Measurements from ENCODE around the gene IQGAP2. TPM values are rescaled to one million over a fixed set of nuclear protein-coding genes. Genes with fewer than 3 reads are reported as not detected.

The IQGAP2 gene
- total and polyA plus RNA-seq, 2 donors (not counting 1 experiment from before 2014, with no cell fraction given): 8.1 to 15.0 TPM

DNA sequence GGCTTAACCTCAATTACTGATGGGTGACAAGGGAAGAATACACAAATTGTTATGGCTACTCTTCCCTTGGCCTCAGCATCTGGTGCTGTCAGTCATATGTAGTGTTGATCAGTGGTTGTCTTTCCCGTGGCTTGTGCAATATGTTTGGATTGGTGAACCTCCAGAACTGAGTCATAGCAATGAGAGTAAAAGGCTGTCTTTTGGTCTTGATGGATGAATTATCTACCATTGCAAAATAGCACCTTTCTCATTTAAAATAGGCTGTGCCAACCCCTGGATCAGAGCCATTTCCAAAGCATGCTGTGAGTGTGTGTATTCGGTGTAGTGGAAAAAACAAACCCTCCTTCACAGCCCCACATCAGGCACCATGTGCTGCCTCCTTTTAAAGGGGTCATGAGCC, 298.2 kb downstream of the IQGAP2 start:
- ChIA-PET CTCF (no interaction called here), POLR2A (no interaction called here)
- no peaks in the 10 kb centered on the region for H3K27me3 Mint-ChIP-seq
- H3K9me3 Mint-ChIP-seq (ENCODE audit: insufficient read depth): no peaks in the 10 kb centered on the region
- no peaks in the 10 kb centered on the region for H3K9me3 ChIP-seq (ENCODE audit: control extremely low read depth in 1 of 3, control insufficient read depth in 2 of 3, insufficient read depth in 1 of 3, low read length in 2 of 3)
- H3K4me2 ChIP-seq (replicated peaks; ENCODE audit: low read depth, low read length, poor library complexity, severe bottlenecking): no peak overlapping the region
- no peak overlapping the region for H3K27ac Mint-ChIP-seq
- H2AFZ ChIP-seq (ENCODE audit: insufficient read depth, low read depth, low read length, poor library complexity, severe bottlenecking): no peak overlapping the region
- no peak overlapping the region for H3K4me3 Mint-ChIP-seq
- no CpG with 5 or more reads among the region's 2 CpGs for WGBS (ENCODE audit: insufficient coverage)
- no peaks in the 10 kb centered on the region for H3K27me3 ChIP-seq (replicated peaks in 1 of 4; ENCODE audit: control extremely low read depth in 1 of 4, control insufficient read depth in 3 of 4, insufficient read depth in 4 of 4, low read length in 3 of 4)
- DNase-seq: no peak
- H3K36me3 ChIP-seq (replicated peaks in 1 of 2; ENCODE audit: control extremely low read depth in 1 of 2, control insufficient read depth in 1 of 2, extremely low read depth in 1 of 2, insufficient read depth in 2 of 2, low read length in 1 of 2): peaks cover 0 to 9% of the 10 kb centered on the region in 2 experiments
- peaks cover 3 to 5% of the 10 kb centered on the region in 2 donors for H3K4me1 ChIP-seq (ENCODE audit: control insufficient read depth in 2 of 2, insufficient read depth in 2 of 2, low read length in 2 of 2)
- H3K27ac ChIP-seq (ENCODE audit: low read length in 2 of 2): no peak overlapping the region
- H3K4me3 ChIP-seq (ENCODE audit: control extremely low read depth in 1 of 5, extremely low read depth in 1 of 5, insufficient read depth in 1 of 5, low read depth in 2 of 5, low read length in 4 of 5): no peak overlapping the region
- intact Hi-C loops (cut with micrococcal nuclease): no loop called here
- H4K20me1 ChIP-seq (ENCODE audit: control insufficient read depth, insufficient read depth, low read length, poor library complexity, severe bottlenecking): no peaks in the 10 kb centered on the region
- no peak for ATAC-seq (ENCODE audit: low read depth)
- TF ChIP-seq EZH2 (IDR thresholded peaks at IDR 0.05; ENCODE audit: borderline replicate concordance, insufficient read depth, low read depth, low read length, poor library complexity, severe bottlenecking) (no peak), CTCF (IDR thresholded peaks at IDR 0.05) (no peak)
- H3K4me1 Mint-ChIP-seq: peaks cover 6% of the 10 kb centered on the region
- no peak overlapping the region for H3K9ac ChIP-seq (ENCODE audit: low read length)
- H3K79me2 ChIP-seq (ENCODE audit: control insufficient read depth, insufficient read depth, low read length): no peaks in the 10 kb centered on the region

GRCh38 chr5:76703707-76704106, 300.6 kb downstream of the IQGAP2 start:
- Histone ChIP-seq H3K9ac (ENCODE audit: low read length) (no peak overlapping the region), H3K36me3 (replicated peaks in 1 of 2; ENCODE audit: control extremely low read depth in 1 of 2, control insufficient read depth in 1 of 2, extremely low read depth in 1 of 2, insufficient read depth in 2 of 2, low read length in 1 of 2) (peaks cover 0 to 9% of the 10 kb centered on the region in 2 experiments), H3K9me3 (ENCODE audit: control extremely low read depth in 1 of 3, control insufficient read depth in 2 of 3, insufficient read depth in 1 of 3, low read length in 2 of 3) (no peaks in the 10 kb centered on the region), H2AFZ (ENCODE audit: insufficient read depth, low read depth, low read length, poor library complexity, severe bottlenecking) (no peak overlapping the region), H3K27me3 (replicated peaks in 1 of 4; ENCODE audit: control extremely low read depth in 1 of 4, control insufficient read depth in 3 of 4, insufficient read depth in 4 of 4, low read length in 3 of 4) (no peaks in the 10 kb centered on the region), H3K4me2 (replicated peaks; ENCODE audit: low read depth, low read length, poor library complexity, severe bottlenecking) (no peak overlapping the region), H4K20me1 (ENCODE audit: control insufficient read depth, insufficient read depth, low read length, poor library complexity, severe bottlenecking) (no peaks in the 10 kb centered on the region), H3K4me1 (ENCODE audit: control insufficient read depth in 2 of 2, insufficient read depth in 2 of 2, low read length in 2 of 2) (peaks cover 3 to 5% of the 10 kb centered on the region in 2 donors), H3K27ac (ENCODE audit: low read length in 2 of 2) (no peak overlapping the region), H3K4me3 (ENCODE audit: control extremely low read depth in 1 of 5, extremely low read depth in 1 of 5, insufficient read depth in 1 of 5, low read depth in 2 of 5, low read length in 4 of 5) (no peak overlapping the region), H3K79me2 (ENCODE audit: control insufficient read depth, insufficient read depth, low read length) (no peaks in the 10 kb centered on the region)
- no peaks in the 10 kb centered on the region for H3K27me3 Mint-ChIP-seq
- peaks cover 6% of the 10 kb centered on the region for H3K4me1 Mint-ChIP-seq
- H3K27ac Mint-ChIP-seq: no peak overlapping the region
- ChIA-PET CTCF (no interaction called here), POLR2A (no interaction called here)
- no peak overlapping the region for H3K4me3 Mint-ChIP-seq
- TF ChIP-seq EZH2 (IDR thresholded peaks at IDR 0.05; ENCODE audit: borderline replicate concordance, insufficient read depth, low read depth, low read length, poor library complexity, severe bottlenecking): no peak
- TF ChIP-seq CTCF (IDR thresholded peaks at IDR 0.05): no peak
- H3K9me3 Mint-ChIP-seq (ENCODE audit: insufficient read depth): no peaks in the 10 kb centered on the region
- ATAC-seq (ENCODE audit: low read depth) (no peak), DNase-seq (no peak)
- WGBS (ENCODE audit: insufficient coverage): no CpG with 5 or more reads among the region's 2 CpGs
- intact Hi-C loops (cut with micrococcal nuclease): no loop called here
